ENCODE measurements around the gene SLC9A9.

DNA sequence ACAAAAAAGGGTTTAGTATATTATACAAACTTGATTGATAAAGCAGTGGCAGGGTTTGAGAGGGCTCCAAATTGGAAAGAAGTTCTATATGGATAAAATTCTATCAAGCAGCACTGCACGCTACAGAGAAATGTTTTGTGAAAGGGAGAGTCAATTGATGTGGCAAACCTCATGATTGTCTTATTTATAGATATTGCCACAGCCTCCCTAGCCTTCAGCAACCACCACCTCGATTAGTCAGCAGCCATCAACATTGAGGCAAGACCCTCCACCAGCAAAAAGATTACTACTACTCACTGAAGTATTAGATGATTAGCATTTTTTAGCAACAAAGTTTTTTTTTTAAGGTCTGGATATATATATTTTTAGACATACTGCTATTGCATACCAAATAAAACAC, 432.0 kb downstream of the SLC9A9 start:
- TF ChIP-seq CTCF (IDR thresholded peaks at IDR 0.05) (no peak), POLR2A (IDR thresholded peaks at IDR 0.05) (no peak)

Data from thyroid gland (tissue), 4 donors.